ENCODE measurements around the gene KANK4. TPM values are rescaled to one million over a fixed set of nuclear protein-coding genes. Genes with fewer than 3 reads are reported as not detected.

KANK4 gene
- total RNA-seq, 4 donors from 2014 or later, result 0.16 TPM; not detected in 3

GRCh38 chr1:62233926-62234450, 85.2 kb downstream of the KANK4 start:
- intact Hi-C loops (cut with DNase I; ENCODE audit: low total_unique reads) (no loop called here), in situ Hi-C loops (cut with MboI; ENCODE audit: low sequenced_read_pairs in 4 of 4) (no loop called here)
- no peak for TF ChIP-seq POLR2A (IDR thresholded peaks at IDR 0.05)
- TF ChIP-seq CTCF (IDR thresholded peaks at IDR 0.05 in 4 of 5, conservative IDR thresholded peaks at IDR 0.05 in 1 of 5), result no peak
- H3K4me1 ChIP-seq, result no peaks in the 10 kb centered on the region
- ATAC-seq, result no peak
- no peaks in the 10 kb centered on the region for H3K36me3 ChIP-seq
- no peak overlapping the region for H3K4me3 ChIP-seq
- no peaks in the 10 kb centered on the region for H3K27me3 ChIP-seq
- no peak for DNase-seq
- no peak overlapping the region for H3K27ac ChIP-seq
- no peaks in the 10 kb centered on the region for H3K9me3 ChIP-seq

GRCh38 chr1:62232871-62233278, 86.4 kb downstream of the KANK4 start:
- Histone ChIP-seq H3K27ac (no peak overlapping the region), H3K27me3 (no peaks in the 10 kb centered on the region)
- in situ Hi-C loops (cut with MboI; ENCODE audit: low sequenced_read_pairs in 4 of 4), result no loop called here

GRCh38 chr1:62230718-62231117, 88.5 kb downstream of the KANK4 start:
- no peaks in the 10 kb centered on the region for H3K4me1 ChIP-seq
- DNase-seq, result no peak
- no peaks in the 10 kb centered on the region for H3K36me3 ChIP-seq
- no peaks in the 10 kb centered on the region for H3K27me3 ChIP-seq
- TF ChIP-seq CTCF (IDR thresholded peaks at IDR 0.05 in 4 of 5, conservative IDR thresholded peaks at IDR 0.05 in 1 of 5), result no peak
- TF ChIP-seq POLR2A (IDR thresholded peaks at IDR 0.05), result no peak
- in situ Hi-C loops (cut with MboI; ENCODE audit: low sequenced_read_pairs in 4 of 4), result no loop called here
- ATAC-seq, result no peak
- H3K27ac ChIP-seq, result no peak overlapping the region
- H3K9me3 ChIP-seq, result no peaks in the 10 kb centered on the region
- no peak overlapping the region for H3K4me3 ChIP-seq
- intact Hi-C loops (cut with DNase I; ENCODE audit: low total_unique reads), result no loop called here

More at GRCh38 chr1:62232871-62233278, 86.4 kb downstream of the KANK4 start:
- DNase-seq (no peak), ATAC-seq (no peak)
- no peaks in the 10 kb centered on the region for H3K4me1 ChIP-seq
- H3K9me3 ChIP-seq, result no peaks in the 10 kb centered on the region
- H3K36me3 ChIP-seq, result no peaks in the 10 kb centered on the region
- TF ChIP-seq POLR2A (IDR thresholded peaks at IDR 0.05) (no peak), CTCF (IDR thresholded peaks at IDR 0.05 in 4 of 5, conservative IDR thresholded peaks at IDR 0.05 in 1 of 5) (no peak)
- no peak overlapping the region for H3K4me3 ChIP-seq
- intact Hi-C loops (cut with DNase I; ENCODE audit: low total_unique reads), result no loop called here

GRCh38 chr1:62229932-62230331, 89.3 kb downstream of the KANK4 start:
- ATAC-seq, result no peak
- H3K4me3 ChIP-seq, result no peak overlapping the region
- in situ Hi-C loops (cut with MboI; ENCODE audit: low sequenced_read_pairs in 4 of 4) (no loop called here), intact Hi-C loops (cut with DNase I; ENCODE audit: low total_unique reads) (no loop called here)
- H3K27ac ChIP-seq, result no peak overlapping the region
- no peaks in the 10 kb centered on the region for H3K27me3 ChIP-seq
- no peaks in the 10 kb centered on the region for H3K9me3 ChIP-seq
- TF ChIP-seq CTCF (IDR thresholded peaks at IDR 0.05 in 4 of 5, conservative IDR thresholded peaks at IDR 0.05 in 1 of 5) (no peak), POLR2A (IDR thresholded peaks at IDR 0.05) (no peak)
- no peaks in the 10 kb centered on the region for H3K36me3 ChIP-seq
- H3K4me1 ChIP-seq, result no peaks in the 10 kb centered on the region
- DNase-seq, result no peak

- no peak for ATAC-seq
- Histone ChIP-seq H3K4me1 (no peaks in the 10 kb centered on the region), H3K27me3 (no peaks in the 10 kb centered on the region), H3K4me3 (no peak overlapping the region), H3K36me3 (no peaks in the 10 kb centered on the region), H3K27ac (no peak overlapping the region), H3K9me3 (no peaks in the 10 kb centered on the region)
- DNase-seq, result no peak
- intact Hi-C loops (cut with DNase I; ENCODE audit: low total_unique reads), result no loop called here
- no peak for TF ChIP-seq POLR2A (IDR thresholded peaks at IDR 0.05)
- no peak for TF ChIP-seq CTCF (IDR thresholded peaks at IDR 0.05 in 4 of 5, conservative IDR thresholded peaks at IDR 0.05 in 1 of 5)
- in situ Hi-C loops (cut with MboI; ENCODE audit: low sequenced_read_pairs in 4 of 4), result no loop called here
These were observed 89.8 kb downstream of the KANK4 start for GRCh38 chr1:62229468-62229867.

Data from gastrocnemius medialis (tissue), 4 donors.